Measurements from ENCODE around the gene RFPL3.
"Not testable (repeated sequence)": the region's sequence is repeated elsewhere in the genome, so short reads cannot be mapped to it uniquely, and the experiment has no call there.

RFPL3 gene

DNA sequence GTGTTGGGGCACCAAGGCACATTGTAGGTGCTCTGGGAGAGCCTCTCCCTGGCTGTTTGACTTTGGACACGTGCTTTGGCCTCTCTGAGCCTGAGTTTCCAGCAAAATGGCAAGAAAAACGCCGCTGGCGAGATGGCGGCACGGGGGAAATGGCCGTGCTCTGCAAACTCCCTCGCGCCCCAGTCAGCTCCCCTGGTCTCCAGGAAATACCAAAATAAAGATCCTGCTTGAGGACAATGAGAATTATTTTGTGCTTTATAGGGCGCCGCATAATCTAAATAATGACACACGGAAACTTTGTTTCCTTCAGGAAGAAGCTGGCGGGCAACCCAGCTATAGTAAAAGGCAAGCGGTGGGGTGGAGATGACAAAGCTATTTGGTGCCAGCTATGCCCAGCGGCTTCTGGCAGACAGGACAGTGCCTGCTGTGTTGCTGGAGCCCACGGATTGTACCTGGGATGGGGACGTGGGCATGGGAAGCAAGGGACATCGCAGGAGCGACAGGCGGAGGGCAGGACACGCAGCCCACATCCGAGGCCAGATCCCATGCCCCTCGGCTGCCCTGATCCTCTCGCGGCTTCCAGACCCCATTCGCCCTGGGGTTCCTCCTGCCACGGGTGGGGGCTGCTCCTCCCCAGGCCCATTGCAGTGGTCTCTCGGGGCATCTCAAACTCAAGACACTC is 26.3 kb upstream of the RFPL3 start:
- no peak for DNase-seq (ENCODE audit: low spot score)

DNA sequence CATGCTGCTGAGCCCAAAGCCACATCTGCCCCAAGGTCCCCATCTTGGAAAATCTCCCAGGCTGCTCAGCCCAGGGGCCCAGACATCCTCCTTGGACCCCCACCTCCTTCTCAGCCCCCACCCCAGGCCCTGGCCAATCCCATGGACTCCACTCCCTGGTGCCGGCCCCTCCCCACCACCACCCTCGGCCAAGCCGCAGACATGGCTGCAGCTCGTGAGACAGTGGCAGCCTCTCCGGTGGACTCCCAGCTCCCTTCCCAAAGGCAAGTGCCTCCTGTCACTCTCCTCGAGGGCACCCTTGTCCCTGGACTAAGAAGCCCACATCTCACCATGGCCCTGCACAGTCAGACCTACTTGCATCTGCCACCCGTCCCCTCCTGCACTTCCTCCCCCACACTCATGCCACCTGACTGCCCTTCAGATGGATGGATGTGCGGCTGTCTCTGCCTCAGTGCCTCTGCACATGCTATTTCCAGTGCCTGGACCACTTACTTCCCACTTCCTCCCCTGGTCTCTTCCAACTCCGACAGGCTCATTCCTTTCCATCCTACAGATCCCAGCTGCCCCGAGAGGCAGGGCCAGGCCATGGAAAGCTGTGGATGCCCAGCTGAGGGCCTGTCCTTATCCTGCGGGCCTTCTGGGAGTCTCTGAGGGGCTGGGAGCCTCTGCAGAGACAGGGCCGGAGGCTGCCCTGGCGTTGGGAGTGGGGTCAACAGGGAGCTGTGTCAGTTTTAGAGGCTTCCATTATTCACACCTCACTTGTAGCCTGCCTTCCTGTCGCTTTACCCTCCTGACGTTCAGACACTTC is 25.5 kb upstream of the RFPL3 start:
- DNase-seq (ENCODE audit: low spot score): no peak

DNA sequence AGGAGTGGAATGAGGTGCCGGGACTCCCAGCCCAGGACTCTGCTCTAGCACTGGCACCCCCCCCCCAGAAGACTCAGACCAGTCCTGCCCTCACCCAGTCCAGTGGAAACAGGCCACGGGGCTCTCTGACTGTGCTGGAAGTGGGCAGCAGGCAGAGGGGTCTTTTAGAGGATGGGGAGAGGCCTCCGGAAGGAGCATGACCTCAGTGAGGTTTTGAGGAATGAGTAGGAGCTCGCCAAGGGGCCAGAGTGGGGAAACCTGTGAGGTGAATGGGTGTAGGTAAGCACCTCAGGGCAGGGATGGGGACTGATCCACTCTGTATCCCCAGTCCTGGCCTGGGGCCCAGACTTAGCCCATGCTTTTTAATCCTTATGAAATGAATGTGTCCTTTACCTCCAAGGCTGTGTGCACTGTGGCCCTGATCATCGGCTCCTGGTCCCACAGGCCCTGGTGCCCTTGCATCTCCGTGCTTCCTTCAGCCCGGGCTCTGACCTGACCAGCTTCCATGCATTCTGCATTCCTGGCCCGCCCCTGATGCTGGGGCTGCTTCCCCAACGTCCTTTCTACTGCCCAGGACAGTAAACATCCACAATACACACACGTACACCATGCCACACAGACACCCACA is 24.4 kb upstream of the RFPL3 start:
- no peak for DNase-seq (ENCODE audit: low spot score)

DNA sequence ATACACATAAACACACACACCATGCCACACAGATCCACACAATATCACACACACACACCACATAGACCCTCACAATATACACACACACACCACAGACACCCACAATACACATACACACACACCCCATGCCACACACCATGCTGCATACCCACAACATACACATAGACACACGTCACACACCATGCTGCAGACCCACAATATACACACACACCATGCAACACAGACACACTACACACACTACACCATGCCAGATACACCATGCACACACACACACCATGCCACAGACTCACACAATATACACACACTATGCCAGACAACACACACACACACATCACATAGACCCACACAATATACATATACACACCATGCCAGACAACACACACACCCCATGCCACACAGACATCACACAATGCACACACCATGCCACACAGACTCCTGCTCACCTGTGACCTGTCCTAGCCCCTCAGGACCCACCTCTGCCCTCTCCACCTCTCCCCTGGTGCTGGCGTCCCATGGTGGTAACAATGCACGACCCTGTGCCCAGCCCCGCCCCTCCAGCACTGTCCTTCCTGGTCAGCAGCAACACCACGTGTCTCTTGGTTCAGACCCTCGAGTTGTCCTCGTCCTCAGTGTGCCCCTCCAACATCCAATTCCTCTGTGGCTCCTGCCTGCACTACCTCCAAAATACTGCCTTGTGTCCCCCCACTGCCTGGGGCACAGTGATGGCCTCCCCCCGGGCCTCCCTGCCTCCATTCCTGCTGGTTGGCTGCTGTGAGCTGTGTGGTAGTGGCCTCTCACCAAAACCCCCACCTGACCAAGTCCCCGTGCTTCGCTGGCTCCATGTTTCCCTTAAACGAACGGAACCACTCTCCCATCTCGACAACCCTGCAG is 23.7 kb upstream of the RFPL3 start:
- no peak for DNase-seq (ENCODE audit: low spot score)

DNA sequence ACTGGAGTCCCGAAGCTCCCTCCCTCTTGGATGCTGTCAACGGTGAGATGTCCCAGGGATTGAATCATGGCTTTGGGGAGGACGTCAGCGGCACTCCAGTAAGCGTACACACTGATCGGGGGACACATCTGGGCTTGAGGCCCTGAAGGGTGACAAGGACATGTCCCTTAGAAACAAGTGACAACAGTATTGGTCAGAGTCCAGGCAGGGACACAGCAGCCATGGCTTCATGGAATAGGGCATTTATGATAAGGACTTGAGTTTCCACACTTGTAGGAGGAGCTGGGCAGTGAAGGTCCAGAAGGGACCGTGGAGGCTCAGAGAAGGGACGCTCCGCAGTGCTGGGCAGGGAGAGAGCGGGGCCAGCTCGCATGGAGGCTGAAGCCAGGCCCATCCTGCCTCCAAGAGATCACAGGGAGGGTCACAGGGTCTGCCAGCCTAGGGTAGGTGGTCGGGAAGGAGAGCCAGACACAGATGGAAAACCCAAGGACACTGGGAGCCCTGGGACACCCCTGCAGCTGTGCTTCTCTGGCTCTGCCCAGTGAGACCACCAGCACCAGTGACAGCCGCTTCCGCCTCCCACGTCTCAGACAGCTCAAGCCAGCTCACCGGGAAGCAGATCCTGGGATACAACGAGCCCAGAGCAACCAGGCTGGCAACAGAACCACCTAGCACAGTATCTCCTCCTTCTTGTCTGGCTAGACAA is 22.9 kb upstream of the RFPL3 start:
- no peak for DNase-seq (ENCODE audit: low spot score)

DNA sequence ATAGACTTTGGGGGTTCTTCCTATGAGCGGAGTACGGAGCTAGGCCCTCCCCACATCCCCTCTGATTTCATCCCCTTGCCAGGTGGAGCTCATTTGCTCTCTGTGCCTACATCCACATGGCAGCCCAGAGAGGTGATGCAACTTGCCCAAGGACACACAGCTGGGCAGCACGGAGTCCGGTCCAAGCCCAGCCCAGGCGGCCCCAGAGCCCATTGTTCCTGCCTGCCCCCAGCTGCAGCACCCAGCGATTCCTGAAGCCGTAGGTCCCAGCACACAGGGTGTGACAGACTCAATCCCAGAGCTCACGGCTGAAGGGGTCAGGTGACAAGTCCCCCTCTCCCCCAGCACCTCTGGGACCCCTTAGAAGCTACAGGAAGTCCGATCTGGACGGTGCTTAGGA is 22.2 kb upstream of the RFPL3 start:
- DNase-seq (ENCODE audit: low spot score): no peak

DNA sequence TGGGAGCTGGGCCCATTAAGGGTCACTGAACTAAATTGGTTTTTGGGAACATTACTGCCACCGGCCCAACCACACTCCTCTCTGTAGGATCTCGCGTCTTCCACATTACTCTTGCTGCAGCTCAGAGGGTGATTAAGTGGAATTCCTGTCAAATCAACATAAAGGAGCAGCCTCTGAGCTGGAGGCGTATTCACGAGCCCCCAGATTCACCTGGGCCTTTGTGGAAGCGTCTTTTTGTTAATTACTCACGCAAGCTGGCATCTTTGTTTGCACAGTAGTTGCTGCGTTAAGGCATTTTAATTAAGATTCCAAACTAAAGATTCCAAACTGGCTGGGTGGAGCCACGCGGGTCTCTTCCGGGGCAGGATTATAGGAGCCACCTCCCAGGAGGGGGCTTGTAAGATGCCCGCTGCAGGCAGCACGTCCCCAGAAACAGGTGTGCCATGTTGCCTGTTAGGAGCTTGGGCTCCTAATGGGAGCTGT is 21.5 kb upstream of the RFPL3 start:
- DNase-seq (ENCODE audit: low spot score): no peak

DNA sequence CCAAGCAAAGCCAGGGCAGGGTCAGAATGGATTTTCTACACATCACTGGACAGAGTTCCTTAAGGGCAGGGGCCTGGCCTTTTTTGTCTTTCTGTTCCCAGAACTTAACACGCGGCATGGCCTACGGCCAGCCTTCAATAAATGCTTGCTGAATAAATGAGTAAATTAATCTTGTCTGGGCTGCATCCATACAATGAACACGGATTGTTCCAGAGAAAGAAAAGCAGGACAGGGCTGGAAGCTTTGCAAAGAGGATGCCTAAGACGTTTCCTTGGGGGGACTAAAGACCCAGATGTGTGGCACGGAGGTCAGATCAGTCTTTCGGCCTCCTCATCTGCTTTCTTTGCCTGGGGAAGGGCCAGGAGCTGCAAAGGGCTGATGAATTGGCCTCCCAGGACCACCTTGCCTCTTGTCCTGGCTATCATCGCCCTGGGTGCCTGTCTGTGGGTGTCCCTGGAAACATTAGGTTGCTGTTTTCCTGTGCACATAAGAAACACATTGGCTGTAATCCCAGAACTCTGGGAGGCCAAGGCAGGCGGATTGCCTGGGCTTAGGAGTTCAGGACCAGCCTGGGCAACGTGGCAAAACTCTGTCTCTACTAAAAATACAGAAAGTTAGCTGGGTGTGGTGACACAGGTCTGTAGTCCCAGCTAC is 20.8 kb upstream of the RFPL3 start:
- no peak for DNase-seq (ENCODE audit: low spot score)

DNA sequence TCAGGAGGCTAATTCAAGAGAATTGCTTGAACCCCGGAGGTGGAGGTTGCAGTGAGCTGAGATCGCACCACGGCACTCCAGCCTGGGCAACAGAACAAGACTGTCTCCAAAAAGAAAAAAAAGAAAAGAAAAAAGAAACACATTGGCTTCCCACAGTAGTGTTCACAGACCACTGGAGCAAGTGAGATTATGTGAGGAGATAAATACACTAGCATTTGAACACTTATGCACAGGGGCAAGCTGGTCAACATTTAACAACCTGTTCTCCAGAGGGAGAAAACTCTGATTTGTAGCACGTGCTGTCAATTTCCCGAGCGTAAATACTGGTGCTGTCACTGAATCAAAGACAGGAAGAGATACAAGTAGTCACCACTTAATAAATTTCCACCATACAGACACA is 20.2 kb upstream of the RFPL3 start:
- DNase-seq (ENCODE audit: low spot score): not testable (repeated sequence)

DNA sequence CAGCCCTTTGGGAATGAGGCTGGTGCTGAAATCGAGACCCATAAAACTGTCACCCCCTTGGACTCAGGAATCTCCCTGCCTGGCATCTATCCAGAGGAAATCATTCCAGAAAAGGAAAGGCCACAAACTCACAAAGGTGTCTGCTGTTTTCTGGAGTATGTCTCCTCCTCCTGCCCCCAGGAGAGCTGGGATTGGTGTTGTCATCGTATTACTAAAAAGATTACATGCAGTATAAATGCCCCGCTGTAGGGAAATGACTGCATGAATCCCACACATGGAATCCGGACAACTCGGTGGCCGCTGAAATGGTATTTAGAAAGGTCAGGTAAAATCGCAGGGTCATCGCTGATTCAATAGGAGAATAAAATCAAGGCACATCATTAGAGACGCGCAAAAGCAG is 18.9 kb upstream of the RFPL3 start:
- DNase-seq (ENCODE audit: low spot score): no peak

DNA sequence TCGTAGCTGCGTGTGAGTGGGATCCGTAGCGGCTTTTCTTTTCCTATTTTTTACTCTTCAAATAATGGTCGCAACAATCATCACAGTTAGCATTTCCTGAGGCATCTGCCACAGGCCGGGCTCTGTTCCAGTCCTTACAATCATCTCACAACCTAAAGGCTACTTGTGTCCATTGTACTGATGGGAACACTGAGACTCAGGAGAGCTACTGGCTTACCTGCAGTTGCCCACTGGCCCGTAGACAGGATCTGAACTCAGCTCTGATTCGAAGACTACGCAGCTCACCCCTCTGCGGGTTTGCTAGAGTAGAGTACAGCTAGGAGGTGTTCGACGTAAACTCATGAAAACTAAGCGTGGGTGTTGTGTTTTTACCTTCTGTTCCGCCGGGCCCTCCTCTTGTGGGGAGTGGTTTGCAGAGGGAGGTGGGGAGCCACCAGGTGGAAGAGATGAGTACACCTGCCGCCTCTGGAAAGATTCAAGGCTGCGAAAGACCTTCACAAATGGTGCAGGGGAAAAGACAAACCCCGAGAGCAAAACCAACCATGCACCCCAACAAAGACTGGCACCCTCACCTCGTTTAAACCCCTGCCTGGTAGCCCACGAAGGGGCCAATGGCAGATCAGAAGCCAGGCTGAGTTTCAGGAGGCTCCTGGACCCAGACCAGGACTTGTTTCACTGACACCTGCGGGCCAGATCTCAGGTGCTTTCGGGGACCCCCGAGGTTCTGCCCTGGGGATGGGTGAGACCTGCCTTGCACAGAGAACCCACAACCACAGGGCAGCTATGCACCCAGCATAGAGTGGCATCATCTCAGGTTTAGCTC is 18.3 kb upstream of the RFPL3 start:
- DNase-seq (ENCODE audit: low spot score): no peak

DNA sequence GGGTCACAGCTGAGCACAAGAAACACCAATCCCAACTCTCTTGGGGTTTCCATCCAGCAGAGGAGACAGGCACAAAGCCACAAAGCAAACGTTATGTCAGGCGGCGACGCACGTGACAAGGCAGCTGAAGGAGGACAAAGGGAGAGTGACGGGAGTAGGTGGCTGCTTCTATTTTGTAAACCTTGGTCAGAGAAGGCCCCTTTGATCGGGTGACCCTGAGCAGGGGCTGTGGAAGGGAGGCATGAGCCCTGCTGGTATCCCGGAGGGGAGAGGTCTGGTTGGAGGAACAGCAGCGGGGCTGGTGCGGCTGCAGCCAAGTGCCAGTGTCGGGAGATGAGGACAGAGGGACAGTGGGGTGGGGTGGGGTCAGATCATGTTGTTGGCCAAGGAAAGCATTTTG is 17.3 kb upstream of the RFPL3 start:
- no peak for DNase-seq (ENCODE audit: low spot score)

DNA sequence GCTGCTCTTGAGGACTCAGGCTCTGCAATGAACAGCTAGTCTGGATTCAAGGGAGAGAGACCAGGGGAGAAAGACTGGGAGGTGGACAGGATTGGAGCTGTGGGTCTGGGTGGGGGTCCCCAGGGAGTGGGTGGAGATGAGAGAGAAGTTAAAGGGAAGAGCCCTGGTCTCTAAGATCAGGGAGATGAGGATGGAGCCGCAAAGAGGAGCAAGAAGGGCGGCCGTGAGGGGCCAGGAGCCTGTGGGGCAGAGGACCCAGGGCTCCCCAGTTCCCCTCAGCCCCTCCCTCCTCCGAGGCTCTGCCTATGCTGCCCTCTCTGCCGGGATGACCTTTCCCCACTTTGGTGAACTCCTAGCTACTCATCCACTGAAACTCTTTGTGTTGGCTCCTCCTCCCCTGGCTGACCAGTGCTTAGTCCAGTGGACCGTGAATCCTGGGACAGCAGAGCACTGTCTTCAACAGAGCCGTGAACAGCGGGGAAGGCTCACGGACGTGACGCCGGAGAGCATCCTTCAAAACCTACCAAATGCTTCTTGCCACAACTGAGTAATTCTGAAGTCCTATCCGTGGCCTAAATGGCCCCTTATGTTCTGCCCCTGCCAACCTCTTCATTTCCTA is 16.4 kb upstream of the RFPL3 start:
- DNase-seq (ENCODE audit: low spot score): no peak

DNA sequence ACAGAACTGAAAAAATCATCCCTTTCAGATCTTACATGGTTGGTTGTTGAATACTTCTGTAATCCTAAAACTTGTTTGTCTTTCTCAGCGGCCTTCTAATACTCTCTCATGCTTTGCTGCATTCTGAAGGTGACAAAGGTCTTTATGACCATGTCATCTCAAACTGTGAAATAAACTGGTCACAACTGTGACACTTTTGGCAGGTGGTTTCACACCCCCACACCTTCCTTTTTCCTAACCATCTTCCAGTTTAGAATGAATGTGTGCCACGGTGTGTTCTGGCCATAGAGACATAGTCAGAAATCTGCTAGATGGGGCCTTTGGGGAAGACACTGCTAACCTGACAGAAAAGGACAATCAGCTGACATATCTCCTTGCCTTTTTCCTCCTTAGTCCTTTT is 14.7 kb upstream of the RFPL3 start:
- DNase-seq (ENCODE audit: low spot score): no peak

DNA sequence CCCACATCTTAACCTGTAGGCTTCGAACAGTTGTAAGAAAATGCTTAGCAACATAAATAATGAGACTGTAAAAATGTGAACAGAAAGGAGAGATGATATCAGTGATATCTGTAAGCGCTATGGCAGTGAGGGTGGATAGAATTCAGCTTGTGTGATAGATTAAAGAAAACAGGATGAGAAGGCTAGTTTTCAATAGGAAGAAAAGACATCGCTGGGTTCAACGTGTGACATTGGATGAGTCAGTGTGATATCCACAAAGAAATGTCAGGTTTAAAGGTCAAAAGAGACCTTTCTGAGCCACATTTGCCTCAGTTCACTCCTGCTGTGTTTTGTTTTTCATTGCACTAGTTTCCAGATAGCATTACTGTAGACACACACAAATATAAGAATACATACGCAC is 13.7 kb upstream of the RFPL3 start:
- DNase-seq (ENCODE audit: low spot score): no peak

DNA sequence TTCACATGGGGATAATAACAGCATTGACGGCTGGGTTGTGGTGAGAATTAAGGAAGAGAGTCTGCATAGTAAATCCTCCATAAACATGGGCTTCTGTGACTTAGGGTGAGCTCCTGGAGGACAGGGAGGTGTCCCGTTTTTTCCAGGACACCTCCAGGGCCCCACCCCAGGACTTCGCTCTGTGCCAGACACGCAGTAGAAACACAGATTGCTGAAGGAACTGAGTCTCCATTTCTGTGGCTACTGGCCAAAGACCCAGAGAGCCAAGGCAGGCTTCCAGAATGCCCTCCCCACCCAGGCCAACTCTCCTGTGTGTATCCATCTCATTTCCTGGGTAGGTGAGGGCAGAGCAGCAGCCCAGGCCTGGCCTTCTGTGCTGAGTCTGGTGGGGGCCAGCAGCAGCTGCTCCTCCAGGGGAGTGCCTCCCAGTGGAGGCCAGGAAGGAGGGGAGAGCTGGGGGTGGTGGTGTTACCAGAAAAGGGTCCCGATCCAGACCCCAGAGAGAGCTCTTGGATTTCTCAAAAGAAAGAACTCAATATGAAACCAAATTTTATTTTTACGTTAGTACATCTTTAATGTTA is 9.5 kb upstream of the RFPL3 start:
- no peak for DNase-seq (ENCODE audit: low spot score)

DNA sequence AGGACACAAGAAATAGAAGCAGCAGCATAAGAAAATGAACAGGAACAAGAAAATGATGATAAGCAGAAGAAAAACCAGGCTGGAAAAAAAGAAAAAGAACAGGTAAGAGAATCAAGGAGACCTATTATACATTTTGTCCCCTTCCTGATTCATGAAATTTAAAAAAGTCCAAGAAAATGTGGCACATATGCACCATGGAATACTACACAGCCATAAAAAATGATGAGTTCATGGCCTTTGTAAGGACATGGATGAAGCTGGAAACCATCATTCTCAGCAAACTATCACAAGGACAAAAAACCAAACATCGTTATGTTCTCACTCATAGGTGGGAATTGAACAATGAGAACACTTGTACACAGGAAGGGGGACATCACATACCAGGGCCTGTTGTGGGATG is 5.8 kb upstream of the RFPL3 start:
- DNase-seq (ENCODE audit: low spot score): not testable (repeated sequence)

DNA sequence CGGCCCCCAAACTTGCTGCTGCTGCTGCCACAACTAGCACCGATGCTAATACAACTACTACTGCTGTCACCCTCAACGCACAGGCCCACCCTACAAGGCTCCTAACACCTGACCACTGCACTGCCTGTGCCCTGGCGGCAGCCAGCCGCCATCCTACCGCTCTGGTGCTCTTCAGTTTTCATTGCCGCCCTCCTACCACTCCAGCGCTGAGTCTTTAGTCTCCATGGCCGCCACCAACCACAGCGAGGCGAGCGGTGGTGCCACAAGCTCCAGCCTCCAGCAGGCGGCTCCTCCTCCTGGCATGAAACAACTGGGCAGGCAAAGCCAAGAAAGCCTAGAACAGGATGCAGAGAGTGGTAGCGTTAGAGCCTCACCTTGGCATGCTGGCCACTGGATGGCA is 5.0 kb upstream of the RFPL3 start:
- DNase-seq (ENCODE audit: low spot score): no peak

DNA sequence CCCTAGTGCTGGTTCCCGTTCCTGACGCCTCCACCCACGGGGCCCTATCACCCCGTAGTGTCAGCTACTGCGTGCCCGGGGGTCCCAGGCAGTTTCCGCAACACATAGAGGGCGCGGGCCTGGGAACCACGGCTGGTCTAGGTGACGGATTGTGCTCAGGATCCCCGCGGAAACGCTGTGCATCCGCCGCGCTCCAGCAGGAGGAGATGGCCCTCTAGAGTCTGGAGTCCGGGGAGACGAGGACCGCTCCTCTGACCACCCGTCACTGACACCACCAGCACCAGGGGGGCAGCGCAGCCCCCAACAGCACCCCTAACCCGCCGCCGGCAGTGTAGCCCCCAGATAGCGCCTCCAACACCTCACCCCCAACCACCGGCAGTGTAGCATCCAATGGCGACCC is 4.4 kb upstream of the RFPL3 start:
- DNase-seq (ENCODE audit: low spot score): no peak

Measured in HuH-7 (cell line).